ENCODE data around the gene ZNF83.
"Not testable (repeated sequence)": the region's sequence is repeated elsewhere in the genome, so short reads cannot be mapped to it uniquely, and the experiment has no call there.

ZNF83 gene

DNA sequence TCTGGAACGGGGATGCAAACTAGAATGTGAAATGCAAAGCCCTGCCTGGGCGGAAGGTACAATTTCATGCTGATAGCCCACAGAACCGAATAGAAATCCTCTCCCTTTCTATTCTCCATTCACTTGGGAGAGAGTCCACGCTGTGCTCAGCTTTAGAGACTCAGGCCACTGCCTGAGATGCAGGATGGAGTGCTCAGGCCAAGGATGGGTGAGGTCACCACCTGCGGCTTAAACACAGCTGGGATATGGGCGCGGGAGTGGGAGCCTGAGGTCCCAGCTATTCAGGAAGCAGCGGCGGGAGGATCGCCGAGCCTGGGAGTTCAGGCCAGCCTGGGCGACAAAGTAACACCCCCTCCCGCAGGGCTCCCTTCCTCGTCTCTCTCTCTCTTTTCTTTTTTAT, 446 bp upstream of the ZNF83 start:
- DNase-seq: no peak

DNA sequence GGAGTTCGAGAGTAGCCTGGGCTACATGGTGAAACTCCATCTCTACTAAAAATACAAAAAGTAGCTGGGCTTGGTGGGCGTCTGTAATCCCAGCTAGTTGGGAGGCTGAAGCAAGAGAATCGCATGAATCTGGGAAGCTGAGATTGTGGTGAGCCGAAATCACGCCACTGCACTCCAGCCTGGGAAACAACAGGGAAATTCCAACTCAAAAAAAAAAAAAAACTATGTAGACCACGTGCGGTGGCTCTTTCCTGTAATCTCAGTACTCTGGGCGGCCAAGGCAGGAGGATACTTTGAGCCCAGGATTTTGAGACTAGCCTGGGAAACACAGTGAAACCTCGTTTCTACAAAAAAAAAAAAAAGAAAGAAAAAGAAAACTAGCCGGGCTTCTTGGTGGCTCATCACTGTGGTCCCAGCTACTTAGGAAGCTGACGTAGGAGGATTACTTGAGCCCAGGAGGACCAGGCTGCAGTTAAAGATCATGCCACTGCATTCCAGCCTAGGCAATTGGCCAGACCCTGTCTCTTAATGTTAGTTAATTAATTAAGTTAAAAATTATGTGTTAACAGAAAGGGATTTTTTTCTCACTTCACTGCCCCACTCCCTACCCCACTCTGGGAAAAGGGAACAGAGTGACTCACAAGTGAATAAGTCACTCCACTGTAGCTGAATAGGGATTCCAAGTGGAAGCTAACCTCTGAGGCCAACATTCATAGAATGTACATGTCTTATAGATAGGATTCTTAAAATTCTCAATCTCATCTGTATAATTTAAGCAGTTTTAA, 2.2 kb downstream of the ZNF83 start:
- DNase-seq: no peak

DNA sequence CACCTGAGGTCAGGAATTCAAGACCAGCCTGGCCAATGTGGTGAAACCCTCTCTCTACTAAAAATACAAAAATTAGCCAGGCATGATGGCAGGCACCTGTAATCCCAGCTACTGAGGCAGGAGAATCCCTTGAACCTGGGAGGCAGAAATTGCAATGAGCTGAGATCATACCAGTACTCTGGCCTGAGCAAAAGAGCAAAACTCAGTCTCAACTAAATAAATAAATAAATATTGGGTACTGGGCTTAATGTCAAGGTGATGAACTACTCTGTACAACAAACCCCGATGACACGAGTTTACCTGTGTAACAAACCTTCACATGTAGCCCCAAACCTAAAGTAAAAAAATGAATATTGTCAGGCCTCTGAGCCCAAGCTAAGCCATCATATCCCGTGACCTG, 10.7 kb downstream of the ZNF83 start:
- DNase-seq: not testable (repeated sequence)

DNA sequence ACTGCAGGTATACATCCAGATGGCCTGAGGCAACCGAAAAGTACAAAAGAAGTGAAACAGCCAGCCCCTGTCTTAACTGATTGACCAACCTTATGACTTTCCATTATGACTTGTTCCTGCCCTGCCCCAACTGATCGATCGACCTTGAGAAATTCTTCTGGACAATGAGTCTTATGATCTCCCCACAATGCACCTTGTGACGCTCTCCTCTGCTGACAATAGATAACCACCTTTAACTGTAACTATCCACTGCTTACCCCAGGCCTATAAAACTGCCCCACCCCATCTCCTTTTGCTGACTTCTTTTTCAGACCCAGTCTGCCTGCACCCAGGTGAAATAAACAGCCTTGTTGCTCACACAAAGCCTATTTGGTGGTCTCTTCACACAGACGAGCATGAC, 11.2 kb downstream of the ZNF83 start:
- DNase-seq: no peak

DNA sequence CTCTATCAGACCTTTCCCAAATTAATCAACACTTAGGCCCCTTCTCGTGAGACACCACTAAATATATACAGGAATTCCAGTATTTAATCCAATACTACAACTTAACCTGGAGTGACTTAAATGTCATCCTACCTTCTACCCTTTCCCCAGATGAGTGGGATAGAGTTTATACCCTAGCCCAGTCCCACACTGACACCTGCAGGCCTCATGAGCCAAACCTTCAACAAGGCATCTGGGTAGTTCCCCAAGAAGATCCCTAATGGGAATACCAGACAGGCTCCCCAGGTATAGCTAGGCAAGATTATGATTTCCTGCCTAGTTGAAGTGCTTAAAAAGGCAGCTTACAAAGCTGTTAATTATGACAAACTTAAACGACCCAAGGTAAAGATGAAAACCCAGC, 15.9 kb downstream of the ZNF83 start:
- DNase-seq: no peak

DNA sequence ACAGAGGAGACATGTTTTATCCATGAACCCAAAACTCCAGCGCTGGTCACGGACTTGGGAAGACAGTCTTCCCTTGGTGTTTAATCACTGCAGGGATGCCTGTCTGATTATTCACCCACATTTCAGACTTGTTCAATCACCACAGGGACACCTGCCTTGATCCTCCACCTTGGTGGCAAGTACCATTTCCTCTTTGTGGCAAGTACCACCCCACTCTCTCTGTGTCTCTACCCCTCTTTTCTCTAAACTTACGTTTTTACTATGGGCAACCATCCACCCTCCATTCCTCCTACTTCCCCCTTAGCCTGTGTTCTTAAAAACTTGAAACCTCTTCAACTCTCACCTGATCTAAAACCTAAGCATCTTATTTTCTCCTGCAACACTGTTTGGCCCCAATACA, 16.8 kb downstream of the ZNF83 start:
- no peak for DNase-seq

DNA sequence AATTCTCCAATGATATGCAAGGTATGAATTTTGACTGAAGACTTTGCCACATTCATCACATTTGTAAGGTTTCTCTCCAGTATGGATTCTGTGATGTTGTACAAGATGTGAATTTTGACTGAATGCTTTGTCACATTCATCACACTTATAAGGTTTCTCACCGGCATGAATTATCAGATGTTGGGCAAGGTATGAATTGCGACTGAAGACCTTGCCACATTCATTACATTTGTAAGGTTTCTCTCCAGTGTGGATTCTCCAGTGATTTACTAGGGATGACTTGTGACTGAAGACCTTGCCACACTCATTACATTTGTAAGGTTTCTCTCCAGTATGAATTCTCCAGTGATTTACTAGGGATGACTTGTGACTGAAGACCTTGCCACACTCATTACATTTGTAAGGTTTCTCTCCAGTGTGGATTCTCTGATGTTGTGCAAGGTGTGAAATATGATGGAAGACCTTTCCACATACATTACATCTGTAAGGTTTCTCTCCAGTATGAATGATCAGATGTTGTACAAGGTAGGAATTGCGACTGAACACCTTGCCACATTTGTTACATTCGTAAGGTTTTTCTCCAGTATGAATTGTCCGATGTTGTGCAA, 24.8 kb downstream of the ZNF83 start:
- DNase-seq: no peak

DNA sequence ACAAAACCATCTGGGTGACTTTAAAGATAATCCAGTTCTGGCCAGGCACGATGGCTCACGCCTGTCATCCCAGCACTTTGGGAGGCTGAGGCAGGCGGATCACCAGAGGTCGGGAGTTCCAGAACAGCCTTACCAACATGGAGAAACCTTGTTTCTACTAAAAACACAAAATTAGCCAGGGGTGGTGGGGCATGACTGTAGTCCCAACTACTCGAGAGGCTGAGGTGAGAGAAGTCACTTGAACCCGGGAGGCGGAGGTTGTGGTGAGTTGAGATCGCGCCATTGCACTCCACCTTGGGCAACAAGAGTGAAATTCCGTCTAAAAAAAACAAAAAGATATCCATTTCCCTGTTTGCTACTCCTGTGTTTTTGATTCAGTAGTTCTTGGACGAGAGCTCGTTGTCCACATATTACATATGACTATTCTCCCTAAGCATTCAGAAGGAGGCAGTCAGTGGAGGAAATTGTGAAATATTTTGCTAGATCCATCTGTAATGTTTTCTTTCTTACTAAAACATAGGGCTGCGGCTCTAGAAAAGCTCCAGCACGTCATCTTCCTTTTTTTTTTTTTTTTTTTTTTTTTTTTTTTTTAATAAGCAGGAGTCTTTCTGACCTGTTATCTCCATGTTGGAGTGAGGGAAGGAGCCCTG, 34.5 kb downstream of the ZNF83 start:
- no peak for DNase-seq

DNA sequence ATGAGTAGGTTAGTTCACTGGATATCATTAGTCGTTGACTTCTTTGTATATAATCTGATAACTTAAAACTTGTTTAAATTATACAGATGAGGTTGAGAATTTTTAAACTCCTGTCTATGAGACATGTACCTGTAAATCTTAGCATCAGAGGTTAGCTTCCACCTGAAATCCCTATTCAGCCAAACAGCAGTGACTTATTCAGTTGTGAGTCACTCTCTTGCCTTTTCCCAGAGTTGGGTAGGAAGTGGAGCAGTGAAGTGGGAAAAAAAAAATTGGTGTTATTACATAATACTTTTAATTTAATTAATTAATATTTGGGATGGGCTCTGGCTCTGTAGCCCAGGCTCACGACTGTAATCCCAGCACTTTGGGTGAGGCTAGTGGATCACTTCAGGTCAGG, 35.2 kb downstream of the ZNF83 start:
- no peak for DNase-seq

DNA sequence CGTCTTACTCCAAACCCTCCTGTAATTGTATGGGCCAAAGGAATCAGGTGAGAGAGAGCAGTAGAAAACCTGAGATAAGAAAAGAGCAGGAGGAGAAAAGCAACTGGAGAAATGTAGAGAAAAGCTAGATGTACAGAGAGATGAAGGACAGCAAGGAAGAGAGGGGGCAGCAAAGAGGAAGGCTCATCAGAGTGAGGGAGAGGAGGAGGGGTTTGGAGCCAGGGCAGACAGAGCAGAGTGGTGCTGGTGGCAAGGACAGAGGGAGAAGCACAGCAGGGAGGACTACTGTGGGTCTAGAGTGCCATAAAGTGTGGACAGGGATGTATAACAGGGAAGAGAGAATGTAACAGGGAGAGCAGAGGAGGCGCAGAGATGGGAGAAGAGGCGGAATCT, 36.2 kb downstream of the ZNF83 start:
- DNase-seq: not testable (repeated sequence)

DNA sequence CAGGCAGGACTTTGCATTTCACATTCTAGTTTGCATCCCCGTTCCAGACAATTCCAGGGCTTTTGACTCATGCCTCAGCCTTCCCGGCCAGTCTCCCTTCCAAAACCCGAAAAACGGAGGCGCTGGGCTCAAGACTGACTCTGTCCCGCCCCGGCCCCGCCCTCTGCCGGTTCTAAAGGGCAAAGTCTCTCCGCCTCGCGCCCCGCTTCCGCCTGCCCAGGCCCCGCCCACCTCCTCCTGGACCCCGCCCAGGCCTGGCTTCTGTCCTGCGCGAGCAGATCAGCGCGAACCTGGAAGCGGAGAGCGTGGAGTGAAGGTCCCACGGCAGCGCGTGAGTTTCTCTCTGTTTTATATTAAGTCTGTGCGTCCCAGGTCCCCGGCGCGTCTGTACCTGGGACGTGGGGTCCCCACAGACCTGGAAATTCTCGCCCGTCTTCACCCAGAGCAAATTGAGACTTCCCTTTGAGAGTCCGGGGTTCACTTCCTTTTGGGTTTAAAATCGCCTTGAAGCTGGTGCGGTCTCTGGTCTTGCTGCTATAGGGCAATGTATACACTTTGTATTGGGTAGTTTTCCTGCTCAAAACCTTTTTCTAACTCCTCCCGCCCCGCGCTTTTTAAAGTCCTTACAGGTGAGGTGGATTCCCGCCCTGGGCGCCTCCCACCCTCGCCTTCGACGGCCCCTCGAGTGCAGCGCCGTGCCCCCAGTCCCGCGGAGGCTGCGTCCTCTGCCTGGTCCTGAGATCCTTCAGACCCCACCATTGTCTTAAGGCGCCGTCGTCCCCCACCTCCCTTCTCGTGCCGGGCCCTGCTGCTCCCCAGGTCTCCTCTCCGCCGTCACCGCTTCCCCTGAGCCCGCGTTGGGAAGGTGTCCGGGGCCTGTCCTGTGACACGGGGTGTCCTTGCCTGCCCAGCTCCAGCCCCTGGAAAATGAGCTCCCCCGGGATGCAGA, 36.9 kb downstream of the ZNF83 start:
- peak; percentile 95 for DNase-seq

DNA sequence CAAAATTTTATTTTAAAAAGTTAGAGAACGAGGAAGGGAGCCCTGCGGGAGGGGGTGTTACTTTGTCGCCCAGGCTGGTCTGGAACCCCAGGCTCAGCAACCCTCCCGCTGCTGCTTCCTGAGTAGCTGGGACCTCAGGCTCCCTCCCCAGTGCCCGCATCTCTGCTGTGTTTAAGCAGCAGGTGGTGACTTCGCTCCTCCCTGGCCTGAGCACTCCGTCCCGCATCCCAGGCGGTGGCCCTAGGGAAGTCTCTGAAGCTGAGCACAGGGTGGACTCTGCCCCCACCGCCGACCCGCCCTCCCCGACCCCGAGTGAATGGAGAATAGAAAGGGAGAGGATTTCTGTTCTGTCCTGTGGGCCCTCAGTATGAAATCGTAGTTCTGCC, 37.5 kb downstream of the ZNF83 start:
- DNase-seq: no peak

DNA sequence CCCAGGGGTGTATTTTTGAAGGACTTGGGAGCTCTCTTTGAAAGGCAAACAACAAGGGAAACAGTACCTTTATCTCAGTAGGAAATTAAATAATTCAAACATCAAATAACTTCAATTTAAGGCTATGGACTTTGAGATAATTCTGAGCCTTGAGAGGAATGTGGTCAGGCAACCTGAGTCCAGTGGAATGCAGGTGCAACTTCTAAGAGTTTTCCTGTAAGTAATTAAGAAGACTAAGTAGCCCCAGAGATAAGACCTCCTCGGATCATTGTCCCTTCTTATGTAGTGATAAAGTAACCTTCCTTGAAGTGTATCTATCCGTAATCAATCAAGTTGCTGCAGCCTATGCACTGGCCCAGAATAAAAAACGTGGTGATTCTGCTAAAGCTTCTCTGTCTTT, 38.9 kb downstream of the ZNF83 start:
- no peak for DNase-seq

DNA sequence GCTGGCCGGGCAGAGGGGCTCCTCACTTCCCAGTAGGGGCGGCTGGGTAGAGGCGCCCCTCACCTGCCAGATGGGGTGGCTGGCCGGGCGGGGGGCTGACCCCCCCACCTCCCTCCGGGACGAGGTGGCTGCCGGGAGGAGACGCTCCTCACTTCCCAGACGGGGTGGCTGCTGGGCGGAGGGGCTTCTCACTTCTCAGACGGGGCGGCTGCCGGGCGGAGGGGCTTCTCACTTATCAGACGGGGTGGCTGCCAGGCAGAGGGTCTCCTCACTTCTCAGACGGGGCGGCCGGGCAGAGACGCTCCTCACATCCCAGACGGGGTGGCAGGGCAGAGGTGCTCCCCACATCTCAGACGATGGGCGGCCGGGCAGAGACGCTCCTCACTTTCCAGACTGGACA, 44.7 kb downstream of the ZNF83 start:
- not testable (repeated sequence) for DNase-seq

DNA sequence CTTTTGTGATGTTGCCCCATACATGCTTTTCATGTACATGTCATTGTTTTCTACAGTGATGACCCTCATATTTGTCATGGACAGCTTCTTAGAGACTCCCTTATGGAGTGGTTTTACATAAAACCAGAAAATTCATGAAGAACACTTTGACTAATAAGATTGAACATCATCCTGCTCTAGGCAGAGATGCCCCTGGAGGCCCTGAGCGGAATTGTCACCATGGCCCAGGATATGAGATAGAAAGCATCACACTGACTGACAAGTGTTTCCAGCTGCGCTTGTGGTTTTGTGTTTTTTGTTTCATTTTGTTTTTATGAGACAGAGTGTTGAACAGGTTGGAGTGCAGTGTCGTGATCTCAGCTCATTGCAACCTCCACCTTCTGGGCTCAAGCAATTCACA, 45.9 kb downstream of the ZNF83 start:
- no peak for DNase-seq

DNA sequence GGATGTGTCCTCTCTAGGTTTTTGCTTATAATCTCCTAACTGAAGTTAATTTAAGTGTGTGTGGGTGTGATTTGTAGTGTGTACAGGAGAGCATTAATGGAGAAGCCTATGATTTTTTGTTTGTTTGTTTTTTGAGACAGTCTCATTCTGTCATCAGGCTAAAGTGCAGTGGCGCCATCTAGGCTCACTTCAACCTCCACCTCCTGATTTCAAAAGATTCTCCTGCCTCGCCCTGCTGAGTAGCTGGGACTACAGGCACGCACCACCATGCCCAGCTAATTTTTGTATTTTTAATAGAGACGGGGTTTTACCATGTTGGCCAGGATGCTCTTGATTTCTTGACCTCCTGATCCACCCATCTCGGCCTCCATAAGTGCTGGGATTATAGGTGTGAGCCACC, 47.4 kb downstream of the ZNF83 start:
- no peak for DNase-seq

DNA sequence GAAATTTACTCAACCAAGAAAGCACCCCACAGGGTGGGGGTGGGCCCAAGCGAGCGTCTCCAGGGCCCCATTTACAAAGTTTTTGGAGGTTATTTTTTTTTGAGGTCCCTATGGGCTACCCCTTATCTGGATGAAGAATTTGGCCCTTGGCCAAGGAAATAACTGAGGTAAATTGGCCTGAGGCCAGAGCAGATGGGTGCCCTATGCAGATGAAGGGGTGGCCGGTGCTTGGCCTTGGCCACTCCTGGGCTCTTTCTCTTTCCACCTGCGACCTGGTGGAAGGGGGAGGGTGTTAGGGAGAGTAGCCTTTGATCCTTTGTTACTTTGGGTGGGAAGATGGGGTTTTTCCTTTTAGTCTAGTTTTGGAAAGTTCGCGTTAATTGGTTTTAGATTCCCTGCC, 52.6 kb downstream of the ZNF83 start:
- DNase-seq: no peak

DNA sequence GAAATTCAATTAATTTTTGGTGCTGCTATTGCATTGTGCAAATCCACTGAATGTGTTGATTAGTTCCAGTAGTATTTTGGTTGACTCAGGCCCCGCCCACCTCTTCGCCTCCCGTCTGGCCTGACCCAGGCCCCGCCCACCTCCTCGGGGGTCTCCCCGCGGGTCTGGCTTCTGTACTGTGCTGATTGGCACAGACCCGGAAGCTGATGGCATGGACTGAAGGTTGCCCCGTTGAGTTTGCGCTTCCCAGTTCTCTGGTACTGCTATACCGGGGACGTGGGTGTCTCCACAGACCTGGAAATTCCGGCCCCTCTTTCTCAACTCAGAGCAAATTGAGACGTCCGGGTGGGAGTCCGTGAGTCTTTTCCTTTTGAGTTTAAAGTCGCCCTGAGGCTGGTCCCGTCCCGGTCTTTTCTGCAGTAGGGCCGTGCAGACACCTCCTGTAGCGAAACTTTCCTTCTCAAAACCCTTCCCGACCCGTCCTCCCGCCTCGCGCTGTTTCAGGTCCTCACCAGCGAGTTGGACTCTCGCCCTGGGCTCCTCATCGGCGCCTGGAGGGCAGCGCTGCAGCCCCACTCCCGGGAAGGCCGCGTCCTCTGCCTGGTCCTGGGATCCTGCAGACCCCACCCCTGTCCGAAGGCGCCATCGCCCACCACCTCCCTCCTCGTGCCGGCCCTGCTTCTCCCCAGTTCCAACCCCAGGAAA, 53.3 kb downstream of the ZNF83 start:
- DNase-seq: no peak

DNA sequence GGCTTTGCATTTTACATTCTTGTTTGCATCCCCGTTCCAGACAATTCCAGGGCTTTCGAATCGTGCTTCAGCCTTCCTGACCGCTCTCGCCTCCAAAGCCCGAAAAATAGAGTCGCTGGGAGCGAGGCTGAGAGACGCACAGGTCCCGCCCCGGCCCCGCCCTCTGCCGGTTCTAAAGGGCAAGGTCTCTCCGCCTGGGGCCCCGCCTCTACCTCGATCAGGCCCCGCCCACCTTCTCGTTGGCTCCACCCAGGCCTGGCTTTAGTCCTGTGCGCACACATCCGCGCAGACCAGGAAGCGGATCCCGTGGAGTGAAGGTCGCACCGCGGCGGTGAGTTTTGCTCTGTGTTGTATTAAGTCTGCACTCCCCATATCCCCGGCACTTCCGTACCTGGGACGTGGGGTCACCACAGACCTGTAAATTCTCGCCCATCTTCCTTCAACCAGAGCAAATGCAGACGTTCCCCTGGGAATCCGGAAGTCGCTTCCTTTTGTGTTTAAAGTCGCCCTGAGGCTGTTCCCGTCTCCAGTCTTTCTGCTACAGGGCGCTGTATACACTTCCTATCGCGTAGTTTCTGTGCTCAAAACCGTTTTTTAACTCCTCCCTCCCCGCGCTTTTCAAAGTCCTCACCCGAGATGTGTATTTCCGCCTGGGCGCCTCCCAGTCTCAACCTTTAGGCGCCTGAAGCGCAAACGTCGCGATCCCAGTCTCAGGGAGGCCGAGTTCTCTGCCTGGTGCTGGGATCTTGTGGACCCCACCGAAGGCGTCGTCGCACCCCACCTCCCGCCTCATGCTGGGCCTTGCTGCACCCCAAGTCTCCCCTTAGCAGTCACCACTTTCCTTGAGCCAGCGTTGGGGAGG, 67.9 kb downstream of the ZNF83 start, which contains the start of gene ZNF701:
Gene ZNF701 (plus strand): TSS at position 288 of the 862 bp plus-strand sequence. CDS start 3,861 bp downstream, outside the sequence.
- peak; percentile 98 for DNase-seq

DNA sequence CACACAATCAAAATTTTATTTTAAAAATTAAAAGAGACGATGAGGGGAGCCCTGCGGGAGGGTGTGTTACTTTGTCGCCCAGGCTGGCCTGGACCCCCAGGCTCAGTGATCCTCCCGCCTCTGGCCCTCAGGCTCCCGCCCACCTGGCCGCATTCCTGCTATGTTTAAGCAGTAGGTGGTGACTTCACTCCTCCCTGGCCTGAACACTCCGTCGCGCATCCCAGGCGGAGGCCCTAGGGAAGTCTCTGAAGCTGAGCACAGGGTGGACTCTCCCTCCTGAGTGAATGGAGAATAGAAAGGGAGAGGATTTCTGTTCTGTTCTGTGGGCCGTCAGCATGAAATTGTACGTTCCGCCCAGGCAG, 68.5 kb downstream of the ZNF83 start:
- not testable (repeated sequence) for DNase-seq

DNA sequence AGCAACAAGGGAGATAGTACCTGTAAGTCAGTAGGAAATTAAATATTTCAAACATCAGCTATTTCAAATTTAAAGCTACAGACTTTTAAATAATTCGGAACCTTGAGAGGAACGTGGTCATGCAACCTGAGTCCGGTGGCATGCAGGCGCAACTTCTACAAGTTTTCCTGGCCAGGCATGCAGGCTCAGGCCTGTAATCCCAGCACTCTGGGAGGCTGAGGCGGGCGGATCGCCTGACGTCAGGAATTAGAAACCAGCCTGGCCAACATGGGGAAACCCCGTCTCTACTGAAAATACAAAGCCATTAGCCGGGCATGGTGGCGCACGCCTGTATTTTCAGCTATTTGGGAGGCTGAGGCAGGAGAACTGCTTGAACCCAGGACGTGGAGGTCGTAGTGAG, 70.2 kb downstream of the ZNF83 start:
- no peak for DNase-seq
